Measurements from ENCODE around the gene COG5.

The COG5 gene

DNA sequence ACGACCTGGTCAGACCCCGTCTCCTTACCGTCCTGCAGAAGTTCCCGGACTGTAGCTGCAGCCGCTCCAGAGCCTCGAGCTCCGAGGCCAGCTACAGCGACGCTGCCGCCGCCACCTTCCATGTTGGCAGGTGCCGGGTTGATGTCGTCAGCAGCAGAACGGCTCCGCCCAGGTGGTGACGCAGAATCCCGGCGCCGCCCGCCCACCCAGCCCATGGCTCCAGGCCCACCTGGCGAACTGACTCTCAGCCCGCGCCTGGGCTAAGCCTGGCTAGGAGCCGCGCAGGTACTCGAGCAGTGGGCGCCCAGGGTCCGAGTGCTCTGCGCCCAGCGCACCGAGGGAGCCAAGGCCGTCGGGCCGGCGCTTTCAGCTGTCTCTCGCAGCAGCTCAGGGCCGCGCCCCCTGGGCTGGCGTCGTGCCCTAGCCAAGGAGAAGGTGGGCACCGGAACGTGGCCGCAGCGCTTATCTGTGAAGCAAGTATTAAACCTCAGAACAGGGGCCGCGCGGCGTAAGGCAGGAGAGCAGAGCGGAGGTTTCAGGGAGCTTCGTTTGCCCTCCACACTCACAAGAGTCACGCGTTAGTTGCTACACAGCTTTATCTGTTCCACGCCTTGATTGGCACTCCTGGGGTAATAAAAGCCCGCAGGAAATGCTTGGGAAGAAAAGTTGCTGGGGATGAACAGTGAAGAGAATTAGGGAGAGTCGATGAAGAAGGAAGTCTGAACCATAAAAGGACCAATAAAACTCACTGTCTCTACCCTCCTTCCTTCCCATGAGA is at the start of gene COG5, which contains the start of gene DUS4L:
Gene COG5, minus strand, starts transcription at position 146 of the 778 bp plus-strand sequence. Its CDS starts 24 bp downstream, at position 122.
Gene DUS4L, plus strand, starts transcription at position 197 of the 778 bp plus-strand sequence. CDS start 3,100 bp downstream, outside the sequence.
- DNase-seq (ENCODE audit: low read depth in 2 of 2, low spot score in 1 of 2), result peak; percentile 62 to 66

DNA sequence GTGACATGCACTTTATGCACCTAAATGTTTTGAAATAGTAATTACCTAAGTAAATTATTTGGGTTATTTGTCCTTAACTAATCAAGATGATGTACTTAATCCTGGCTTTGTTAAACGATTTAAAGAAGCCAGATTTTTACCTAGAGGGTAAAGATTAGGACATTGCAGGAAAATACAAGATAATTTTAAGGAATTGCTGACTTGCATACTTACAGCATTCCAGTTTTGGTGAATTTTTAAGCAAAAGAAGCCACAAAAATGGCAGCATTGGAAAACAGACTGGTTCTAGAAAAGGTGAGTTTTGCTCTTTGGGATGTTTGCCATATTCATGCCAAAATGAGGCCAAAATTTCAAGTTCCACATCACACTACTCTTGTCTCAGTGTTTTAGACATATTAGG is 49.7 kb upstream of the COG5 start:
- no peak for DNase-seq (ENCODE audit: low read depth in 2 of 2, low spot score in 1 of 2)

DNA sequence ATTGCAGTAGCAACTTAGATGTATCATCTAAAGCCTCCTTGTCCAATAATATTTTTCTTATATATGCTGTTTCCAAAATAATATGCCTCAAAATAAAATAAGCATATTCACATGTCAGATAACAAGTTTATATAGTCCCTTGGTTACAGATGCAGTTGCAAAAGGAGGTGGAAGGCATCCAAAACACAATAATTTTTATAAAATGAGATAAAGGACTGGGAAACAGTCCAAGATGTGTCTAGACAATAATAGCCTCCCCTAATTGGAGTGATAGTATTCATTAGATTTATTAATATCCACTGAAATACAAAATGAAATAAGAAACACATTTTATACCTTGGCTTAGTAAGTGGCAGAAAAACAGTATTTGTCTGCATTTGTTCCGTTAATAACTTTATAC is 46.6 kb upstream of the COG5 start:
- no peak for DNase-seq (ENCODE audit: low read depth in 2 of 2, low spot score in 1 of 2)

DNA sequence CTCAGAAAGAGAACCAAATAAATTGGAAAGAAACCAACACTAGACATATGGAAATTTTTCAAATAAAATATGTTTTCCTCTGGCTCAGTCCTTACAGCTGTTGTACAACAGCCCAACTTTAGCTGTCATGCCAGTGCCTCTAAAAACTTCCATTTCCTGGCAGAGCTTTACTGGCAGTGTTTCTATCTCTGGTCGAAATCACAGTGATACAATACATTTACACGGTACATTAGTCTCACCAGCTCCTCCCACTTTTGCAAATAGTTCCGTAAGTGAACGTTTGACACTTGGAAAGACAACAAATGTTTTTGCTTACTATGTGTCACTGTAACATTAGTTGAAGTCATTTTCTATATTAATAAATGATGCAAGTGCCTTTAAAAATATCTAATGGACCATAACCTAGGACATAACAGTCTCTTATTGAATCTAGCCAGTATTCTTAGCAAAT is 46.1 kb upstream of the COG5 start:
- no peak for DNase-seq (ENCODE audit: low read depth in 2 of 2, low spot score in 1 of 2)

DNA sequence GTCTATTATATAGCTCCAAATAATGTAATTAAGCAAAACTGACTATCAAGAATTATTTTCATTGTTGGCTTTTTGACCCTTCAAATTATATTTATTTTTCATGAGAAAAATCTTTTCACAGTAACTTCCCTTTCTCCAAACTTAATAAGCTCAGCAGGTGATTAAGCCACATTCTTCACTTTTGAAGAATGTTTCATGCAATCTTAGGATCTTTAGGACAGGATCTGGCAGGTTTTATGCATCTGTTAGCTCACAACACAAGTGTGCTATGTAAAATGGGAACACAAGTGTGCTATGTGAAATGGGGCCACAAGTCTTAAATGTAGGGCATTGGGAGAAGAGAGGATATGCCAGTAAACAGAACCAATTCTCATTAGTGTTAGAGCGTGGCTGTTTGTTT is 42.6 kb upstream of the COG5 start:
- no peak for DNase-seq (ENCODE audit: low read depth in 2 of 2, low spot score in 1 of 2)

DNA sequence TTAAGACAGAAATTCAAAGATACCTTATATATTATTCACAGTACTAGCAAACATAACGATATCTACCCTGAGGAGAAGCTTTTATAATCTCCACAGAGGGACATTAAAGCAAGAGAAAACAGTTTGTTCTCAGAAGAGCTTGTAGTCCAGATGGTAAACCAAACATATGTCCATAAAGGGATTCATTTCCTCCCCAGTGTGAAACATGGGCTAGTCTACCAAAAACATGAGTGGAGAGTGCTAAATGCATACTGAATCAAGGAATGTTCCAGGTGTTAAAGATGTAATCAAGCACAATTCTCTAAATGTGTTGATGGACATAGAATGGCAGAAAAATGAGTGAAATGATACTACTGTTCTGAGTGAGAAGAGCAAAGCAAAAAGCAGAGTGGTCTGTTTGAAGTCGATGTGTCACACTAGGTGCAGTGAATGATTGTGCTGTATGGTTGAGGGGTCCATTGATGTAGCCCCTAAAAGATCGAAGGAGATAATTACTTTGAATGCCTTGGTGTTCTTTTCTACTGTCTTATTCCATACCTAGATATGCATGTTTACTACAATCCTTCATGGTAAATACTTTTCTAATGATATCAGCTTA is 41.6 kb upstream of the COG5 start:
- no peak for DNase-seq (ENCODE audit: low read depth in 2 of 2, low spot score in 1 of 2)

DNA sequence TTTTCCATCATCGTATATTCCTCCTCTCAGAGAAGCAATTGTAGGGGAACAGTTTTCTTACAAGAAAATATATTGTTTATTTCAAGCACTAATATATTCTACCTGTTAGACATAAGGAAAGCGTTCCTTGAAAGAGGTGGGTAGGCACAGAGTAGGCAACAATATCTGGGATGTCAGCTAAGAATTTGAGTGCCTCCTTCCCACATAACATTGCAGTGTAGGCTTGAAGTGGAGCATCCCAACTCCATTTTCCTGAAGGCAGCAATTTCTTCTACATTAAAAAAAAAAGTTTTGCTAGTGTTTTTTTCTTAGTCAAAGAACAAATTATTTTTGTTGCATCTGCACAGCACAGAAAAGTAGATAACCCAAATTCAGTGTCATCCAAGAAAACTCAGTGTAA is 37.1 kb upstream of the COG5 start:
- DNase-seq (ENCODE audit: low read depth in 2 of 2, low spot score in 1 of 2), result no peak

DNA sequence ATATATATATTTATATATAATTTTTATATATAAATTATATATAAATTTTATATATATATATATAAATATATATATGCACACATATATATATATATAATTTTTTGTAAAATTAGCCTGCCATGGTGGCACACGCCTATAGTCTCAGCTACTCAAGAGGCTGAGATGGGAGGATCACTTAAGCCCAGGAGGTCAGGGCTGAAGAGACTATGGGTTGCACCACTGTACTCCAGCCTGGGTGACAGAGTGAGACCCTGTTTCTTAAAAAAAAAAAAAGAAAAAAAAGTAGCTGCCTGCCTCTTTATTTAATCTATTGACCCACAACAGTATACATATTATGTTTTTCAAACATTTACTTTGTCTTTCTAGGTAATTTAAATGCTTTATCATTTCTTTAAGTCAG is 35.5 kb upstream of the COG5 start:
- no peak for DNase-seq (ENCODE audit: low read depth in 2 of 2, low spot score in 1 of 2)

DNA sequence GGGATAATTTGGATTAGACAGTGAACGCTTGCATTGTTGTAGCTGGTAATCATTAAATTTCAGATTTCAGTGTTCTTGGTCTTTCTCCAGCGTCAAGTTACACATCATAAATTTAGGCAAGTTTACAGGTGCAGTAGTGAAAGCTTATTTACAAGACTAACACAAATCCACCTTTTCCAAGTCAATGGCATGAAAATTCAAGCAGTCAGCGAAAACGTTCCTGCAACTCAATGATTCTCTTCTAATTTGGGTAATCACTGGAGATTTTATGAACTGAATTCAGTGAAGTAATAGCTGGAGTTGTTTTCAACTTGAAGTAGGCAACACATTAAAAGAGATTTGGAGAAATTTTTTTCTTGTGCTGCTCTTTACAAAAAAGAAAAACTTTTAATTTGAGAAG is 34.2 kb upstream of the COG5 start:
- no peak for DNase-seq (ENCODE audit: low read depth in 2 of 2, low spot score in 1 of 2)

DNA sequence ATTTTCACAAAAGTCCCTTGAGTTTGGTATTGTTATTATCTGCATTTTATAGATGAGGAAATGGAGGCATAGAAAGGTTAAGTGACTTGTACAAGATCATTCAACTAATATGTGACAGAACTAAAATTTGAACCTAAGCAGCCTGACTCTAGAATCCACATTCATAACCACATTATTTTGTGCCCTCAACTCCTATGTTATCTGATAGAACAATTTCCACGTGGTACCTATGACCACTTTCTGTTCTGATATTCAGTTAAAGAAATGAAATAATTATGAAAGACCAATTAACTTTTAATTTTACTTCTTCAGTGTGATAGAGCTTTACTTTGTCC is 33.8 kb upstream of the COG5 start:
- DNase-seq (ENCODE audit: low read depth in 2 of 2, low spot score in 1 of 2), result no peak

DNA sequence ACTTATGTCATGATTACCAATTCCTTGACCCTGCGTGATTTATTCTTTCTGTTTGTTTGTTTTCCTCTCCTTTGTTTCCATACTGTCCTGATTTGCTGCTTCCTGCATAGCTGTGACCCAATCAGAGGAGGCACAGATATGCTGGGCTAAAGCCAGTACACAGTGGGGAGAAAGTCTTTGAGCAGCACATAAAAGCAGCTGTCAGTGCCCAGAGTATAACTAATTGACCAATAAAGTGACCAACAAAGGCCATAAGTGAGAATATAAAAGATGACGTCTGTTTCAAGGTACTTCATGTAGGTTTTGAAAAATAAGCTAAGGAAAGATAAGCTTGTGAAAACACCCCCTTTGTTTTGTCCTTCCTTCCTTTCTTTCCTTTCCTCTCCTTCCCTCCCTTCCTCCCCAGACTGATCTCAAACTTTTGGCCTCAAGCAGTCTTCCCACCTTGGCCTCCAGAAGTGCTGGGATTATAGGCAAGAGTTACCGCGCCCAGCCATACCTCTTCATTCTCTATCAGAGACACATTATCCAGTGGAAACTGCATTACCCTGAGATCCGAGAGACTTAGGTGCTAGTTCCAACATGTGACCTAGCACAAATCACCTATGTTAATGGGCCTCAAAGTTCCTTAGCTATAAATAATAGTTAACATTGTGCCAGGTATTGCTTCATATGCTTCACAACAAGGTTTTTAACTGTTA is 33.3 kb upstream of the COG5 start:
- no peak for DNase-seq (ENCODE audit: low read depth in 2 of 2, low spot score in 1 of 2)

DNA sequence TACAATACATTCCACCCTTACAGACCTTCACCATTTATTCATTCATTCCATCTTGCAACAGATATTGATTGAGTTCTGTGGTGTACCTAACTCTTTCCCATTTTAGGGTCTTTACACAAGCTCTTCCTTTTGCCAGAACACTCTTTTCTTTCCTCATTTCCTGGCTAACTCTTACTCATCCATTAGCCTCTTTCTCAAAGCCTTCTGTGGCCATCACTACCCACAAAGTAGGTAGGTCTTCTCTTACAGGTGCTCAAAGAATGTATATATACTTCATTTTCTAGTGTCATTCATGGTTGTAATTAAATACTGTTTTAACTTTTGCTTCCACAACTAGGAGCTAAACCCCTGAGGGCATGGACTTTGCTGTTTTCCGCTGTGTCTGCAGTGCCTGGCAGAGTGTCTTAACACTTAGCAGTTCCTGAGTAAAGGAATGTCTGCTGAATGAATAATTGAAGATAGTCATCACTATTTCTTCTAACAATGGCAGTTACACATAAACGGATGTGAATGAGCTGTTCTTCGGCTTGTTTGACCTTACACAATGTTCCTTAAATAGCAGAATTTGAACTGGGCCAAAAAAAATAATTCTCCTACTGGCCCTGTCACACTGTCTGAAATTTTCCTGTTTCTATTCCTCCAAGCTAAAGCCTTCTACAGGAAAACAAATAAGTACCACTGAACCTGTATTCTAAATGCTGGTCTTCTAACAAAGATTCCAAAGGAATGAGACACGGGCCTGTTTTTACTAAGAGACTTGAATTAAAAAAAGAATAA is 31.4 kb upstream of the COG5 start:
- DNase-seq (ENCODE audit: low read depth in 2 of 2, low spot score in 1 of 2), result no peak

DNA sequence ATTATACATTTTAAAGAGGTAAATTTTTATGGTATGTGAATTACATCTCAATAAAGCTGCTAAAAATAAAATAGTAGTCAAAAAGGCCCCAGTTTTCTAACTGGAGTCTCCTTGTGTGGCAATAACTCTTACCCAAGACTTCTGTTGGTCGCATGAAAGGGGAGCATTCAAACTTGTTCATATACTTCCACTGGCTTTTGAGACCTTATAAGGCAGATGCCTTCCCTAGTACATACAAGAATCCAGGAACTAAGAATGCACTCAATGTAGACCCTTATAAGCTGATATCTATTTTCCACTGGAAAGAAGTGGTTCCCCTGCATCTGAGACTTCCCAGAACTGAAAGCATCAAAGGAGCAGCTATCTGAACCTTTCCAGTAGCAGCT is 29.3 kb upstream of the COG5 start:
- no peak for DNase-seq (ENCODE audit: low read depth in 2 of 2, low spot score in 1 of 2)

DNA sequence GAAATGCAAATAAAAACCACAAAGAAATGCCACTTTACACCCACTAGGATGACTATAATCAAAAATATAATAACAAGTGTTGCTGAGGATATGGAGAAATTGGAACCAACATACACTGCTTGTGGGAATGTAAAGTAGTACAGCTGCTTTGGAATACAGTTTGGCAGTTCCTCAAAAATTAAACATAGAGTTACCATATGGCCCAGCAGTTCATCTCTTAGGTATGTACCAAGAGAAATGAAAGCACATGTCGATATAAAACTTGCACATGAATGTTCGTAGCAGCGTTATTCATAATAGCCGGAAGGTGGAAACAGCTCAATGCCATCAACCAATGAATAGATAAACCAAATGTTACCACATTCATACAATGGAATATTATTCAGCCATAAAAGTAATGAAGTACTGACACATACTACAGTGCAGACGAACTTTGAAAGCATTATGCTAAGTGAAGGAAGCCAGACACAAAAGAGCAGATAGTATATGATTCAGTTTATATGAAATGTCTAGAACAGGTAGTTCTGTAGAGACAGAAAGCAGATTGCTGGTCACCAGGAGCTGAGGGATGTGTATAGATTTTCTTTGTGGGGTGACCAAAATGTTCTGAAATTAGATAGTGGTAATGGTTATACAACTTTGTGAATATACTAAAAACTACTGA is 28.8 kb upstream of the COG5 start:
- DNase-seq (ENCODE audit: low read depth in 2 of 2, low spot score in 1 of 2), result no peak

DNA sequence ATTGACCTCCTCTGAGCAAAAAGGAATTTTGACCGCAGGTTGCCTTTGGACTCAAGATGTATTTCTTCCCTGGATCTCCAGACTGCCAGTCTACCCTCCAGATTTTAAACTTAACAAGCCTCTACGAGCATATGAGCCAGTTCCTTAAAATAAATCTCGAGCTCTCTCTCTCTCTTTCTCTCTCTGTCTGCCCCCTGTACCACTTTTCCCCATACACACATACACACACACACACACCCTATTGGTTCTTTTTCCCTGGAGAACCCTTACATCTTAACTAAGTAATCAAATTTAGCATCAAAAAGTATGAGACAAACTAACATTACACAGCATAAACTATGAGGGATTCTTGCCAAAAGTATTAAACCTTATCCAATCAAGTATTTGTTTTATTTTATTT is 27.7 kb upstream of the COG5 start:
- DNase-seq (ENCODE audit: low read depth in 2 of 2, low spot score in 1 of 2), result no peak

DNA sequence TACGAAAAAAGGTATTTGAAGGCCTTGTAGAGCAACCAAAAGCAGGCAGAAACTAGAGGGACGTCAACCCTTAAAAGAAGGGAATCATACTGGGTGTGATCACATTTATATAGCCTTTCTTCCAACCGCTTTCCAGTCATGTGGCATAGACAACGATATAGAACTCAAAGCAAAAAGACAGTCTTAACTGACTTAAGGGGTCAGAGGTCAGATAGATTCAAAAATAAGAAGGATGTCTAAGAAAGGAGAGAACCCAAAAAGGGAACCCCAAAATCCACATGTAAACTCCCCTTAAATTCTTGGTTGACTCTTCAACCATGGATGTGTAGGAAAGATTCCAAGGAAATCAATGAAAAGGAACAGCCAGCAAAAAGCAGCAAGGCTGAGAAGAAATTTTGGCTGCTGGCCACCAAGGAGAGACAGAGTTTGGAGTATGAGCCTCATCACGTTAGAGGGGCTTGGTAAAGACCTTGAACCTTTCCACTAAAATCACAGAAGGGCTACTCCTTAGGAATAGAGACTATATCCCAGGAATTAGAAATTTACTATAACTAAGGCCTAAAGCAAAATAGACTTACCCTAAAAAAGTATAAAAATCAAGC is 24.9 kb upstream of the COG5 start:
- no peak for DNase-seq (ENCODE audit: low read depth in 2 of 2, low spot score in 1 of 2)

DNA sequence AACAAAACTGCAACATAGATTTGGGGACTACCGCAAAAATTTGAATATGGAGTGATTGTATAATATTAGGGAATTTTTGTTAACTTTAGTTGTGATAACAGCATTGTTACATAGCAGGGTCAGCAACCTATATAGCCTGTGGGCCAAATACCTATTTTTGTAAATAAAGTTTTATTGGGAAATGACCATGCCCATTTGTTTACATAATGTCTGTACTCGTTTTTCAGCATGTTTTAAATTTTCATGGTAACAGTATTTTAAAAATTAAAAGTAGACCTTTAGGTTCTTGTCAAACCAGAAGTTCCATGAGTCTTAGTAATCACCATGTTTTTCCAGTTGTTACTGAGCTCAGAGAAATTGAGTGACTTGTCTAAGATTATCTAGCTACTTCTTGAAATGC is 21.0 kb upstream of the COG5 start:
- no peak for DNase-seq (ENCODE audit: low read depth in 2 of 2, low spot score in 1 of 2)

DNA sequence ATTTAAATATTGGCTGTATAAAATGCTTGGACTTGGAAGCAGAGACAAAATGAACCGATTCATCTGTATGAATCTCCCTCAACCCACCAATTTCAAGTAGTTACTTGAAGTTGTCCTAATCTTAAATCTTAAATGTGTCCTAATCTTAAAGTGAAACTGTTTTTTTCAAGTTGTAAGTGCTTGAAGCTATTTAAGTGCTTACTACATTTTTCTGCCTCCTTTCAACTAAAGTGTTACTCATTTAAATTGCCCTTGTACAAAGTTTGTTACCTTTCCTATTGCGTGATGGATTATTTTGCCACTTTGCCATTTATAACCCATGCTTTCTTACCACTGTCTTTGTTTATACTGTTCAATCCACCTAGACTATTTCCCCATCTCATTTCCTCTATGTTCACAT is 19.2 kb upstream of the COG5 start:
- DNase-seq (ENCODE audit: low read depth in 2 of 2, low spot score in 1 of 2), result no peak

DNA sequence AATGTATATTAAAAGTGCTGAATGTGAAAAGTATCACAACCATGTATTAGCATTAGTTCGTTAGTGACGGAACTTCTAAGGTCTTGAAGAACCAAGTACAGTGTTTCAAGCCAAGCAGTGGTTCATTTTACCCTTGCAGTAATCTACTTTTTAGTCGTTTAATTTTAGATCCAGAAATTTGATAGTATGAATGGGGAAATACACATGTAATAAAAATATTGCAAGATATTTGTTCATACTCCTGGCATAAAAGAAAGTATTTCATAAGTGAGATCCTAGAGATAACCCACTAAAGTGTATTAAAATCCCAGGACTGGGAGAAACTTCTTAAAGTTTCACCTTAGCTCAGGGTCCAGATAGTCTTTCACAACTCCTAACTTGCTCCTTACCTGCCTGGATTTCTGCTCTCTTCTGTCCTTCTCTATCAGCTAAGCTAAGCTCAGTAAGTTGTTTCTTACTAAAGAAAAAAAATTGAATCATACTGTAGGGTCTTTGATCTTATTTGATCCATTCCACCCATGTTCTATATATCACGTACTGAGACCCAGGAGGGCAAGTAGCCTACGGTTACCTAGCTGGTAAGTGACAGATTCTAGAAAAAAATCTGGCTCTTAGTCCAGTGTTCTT is 17.8 kb upstream of the COG5 start:
- DNase-seq (ENCODE audit: low read depth in 2 of 2, low spot score in 1 of 2), result no peak

DNA sequence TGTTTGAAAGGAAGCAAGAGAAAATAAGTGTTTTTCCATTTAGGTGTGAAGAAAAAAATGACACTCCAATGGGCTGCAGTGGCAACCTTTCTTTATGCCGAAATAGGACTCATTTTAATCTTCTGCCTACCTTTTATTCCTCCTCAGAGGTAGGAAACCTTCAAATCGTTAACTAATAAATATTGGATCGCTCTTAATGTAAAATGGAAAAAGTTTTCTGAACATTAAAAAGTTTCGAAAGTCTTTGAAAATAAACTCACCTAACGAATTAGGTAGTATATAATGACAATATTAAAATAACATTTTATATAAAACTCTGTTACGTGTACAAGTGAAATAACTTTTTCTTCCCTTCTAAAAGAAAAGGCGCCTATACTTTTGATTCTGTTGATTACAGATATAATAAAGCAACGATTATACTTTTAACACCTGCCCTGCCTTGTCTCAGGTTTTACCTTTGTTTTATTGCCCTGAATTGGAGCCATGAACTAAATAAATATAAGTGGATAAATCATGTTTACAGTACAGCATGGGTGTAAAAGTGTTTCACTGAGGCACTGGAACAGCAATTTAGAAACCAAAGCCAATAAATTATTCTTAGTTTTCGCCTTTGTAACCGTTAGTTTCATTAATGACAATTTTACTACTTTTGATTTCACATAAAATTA is 17.1 kb upstream of the COG5 start:
- no peak for DNase-seq (ENCODE audit: low read depth in 2 of 2, low spot score in 1 of 2)
